C4-2B (cell line): ENCODE measurements around the gene TMEM213.

Source experiments
- ZFX ChIP-seq: fragments of 450-650 bp; IDR thresholded peaks from 2 replicates; pipeline ENCODE4 v1.6.1; 2017
- TF ChIP-seq, protein P1 (sequence below): fragments of 450-650 bp; conservative IDR thresholded peaks from 2 replicates; pipeline ENCODE4 v1.5.1; 2017; ENCODE audit warnings: mild to moderate bottlenecking

DNA sequence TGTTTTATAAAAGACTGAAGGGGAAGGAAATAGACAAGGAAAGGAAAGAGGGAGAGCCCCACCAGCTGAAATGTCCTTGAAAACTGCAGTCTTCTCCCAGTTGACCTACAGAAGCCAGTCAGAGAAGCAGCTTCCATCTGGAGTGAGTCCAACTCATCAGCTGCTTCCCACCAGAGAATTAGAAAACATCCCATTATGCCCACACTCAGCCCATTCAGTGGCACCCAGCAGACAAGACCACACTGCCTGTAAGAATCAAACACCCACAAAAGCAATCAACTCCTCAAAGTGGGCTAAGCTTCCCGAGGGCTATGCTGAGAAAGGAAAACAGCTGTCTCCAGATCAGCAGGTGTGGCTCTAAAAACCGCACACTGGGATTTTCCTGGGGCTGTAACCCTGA, 29.6 kb upstream of the TMEM213 start:
- TF ChIP-seq, protein P1, sequence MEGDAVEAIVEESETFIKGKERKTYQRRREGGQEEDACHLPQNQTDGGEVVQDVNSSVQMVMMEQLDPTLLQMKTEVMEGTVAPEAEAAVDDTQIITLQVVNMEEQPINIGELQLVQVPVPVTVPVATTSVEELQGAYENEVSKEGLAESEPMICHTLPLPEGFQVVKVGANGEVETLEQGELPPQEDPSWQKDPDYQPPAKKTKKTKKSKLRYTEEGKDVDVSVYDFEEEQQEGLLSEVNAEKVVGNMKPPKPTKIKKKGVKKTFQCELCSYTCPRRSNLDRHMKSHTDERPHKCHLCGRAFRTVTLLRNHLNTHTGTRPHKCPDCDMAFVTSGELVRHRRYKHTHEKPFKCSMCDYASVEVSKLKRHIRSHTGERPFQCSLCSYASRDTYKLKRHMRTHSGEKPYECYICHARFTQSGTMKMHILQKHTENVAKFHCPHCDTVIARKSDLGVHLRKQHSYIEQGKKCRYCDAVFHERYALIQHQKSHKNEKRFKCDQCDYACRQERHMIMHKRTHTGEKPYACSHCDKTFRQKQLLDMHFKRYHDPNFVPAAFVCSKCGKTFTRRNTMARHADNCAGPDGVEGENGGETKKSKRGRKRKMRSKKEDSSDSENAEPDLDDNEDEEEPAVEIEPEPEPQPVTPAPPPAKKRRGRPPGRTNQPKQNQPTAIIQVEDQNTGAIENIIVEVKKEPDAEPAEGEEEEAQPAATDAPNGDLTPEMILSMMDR, result no peak
- TF ChIP-seq ZFX, result no peak
